Hair follicular keratinocyte (primary cell): ENCODE measurements around the gene H6PD. TPM values are rescaled to one million over a fixed set of nuclear protein-coding genes. Genes with fewer than 3 reads are reported as not detected.

Experiments
- total RNA-seq: library from RNA; depleted of rRNA; stranded (reverse); fragments of >200 nt; gene quantifications from 2 replicates; pipeline ENCODE4 v1.2.3, GENCODE V29; 2015

H6PD gene, protein sequence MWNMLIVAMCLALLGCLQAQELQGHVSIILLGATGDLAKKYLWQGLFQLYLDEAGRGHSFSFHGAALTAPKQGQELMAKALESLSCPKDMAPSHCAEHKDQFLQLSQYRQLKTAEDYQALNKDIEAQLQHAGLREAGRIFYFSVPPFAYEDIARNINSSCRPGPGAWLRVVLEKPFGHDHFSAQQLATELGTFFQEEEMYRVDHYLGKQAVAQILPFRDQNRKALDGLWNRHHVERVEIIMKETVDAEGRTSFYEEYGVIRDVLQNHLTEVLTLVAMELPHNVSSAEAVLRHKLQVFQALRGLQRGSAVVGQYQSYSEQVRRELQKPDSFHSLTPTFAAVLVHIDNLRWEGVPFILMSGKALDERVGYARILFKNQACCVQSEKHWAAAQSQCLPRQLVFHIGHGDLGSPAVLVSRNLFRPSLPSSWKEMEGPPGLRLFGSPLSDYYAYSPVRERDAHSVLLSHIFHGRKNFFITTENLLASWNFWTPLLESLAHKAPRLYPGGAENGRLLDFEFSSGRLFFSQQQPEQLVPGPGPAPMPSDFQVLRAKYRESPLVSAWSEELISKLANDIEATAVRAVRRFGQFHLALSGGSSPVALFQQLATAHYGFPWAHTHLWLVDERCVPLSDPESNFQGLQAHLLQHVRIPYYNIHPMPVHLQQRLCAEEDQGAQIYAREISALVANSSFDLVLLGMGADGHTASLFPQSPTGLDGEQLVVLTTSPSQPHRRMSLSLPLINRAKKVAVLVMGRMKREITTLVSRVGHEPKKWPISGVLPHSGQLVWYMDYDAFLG
- 5.7 and 16.1 TPM in 2 replicates for total RNA-seq

DNA sequence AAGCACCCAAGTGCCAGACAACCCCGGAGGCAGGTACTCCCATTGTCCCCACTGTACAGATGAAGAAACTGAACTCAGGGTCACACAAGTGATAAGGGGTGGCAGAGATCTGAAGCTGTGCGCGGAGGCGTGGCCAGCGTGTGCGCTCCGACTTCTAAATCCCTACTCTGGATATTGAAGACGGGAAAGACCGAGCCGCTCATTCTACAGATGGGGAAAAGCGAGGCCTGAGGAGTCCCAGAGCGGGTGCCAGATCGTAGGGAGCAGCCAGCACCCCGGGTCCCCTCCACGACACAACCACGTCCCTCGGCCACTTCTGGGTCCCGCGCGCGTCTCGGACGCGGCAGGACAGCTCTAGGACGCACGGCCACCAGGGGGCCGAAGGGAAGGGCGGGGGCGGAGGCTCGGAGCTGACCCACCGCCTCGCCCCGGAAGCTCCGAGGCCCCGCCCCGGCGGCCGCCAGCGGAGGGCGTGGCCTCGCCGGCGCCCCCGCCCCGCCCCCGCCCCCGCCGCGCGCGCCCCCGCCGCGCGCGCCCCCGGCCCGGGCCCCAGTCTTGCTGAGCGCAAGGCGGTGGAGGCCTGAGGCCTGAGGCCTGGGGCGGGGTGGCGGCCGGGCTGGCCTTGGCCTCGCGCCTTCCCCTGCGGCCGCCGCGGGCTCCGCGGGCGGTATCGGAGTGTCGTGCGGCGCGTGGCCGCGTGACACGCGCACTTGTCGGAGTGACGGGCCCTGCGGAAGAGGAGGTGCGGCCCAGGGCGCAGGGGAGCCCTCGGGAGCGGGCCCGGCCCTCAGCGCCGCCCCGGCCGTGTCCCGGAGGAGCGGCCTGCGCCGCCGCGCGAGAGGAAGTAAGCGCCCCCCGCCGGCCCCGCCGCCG, at the start of gene H6PD:
H6PD (plus strand) TSS at position 552 of the 873 bp plus-strand sequence. CDS start 10,161 bp downstream, outside the sequence.

DNA sequence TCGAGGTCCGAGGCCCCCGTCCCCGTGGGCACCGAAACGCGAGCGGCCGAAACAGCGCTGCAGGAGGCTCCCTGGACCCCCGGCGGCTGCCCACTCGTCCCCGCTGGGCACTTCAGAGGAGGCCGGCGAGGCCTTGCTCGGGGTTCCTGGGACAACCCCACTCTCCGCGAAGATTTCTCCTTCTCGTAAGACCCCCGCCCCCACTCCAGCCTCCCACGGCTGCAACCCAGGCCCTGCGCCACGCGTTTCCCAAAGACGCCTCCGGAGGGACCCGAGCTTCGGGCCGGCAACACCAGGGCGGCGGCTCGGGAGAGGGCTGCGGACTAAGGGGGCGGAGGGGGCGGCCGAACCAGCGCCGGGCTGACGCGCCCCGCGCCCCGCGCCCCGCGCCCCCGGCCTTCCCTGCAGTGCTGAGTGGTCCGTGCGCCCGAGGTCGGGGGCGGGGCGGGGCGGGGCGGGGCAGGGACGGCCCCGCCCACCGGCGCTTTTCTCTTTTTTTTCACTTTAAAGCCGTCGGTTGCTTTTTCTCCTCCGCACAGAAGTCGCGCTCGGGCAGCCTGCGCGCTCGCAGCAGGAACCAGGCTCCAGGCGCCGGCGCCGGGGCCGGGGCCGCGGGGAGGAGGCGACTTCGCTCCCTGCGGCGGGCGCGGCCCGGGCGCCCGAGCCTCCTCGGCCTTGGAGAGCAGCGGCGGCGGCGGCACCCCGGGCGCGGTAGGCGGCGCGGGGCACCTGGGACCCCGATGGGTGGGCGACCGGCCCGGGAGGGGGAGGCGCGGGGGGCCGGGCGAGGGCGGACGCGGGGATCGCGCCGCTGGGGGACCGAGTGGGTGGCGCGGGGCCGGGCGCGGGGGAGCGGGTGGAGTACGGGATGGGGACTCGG, 58.0 kb downstream of the H6PD start, which contains the start of gene SPSB1:
SPSB1 (plus strand) TSS at position 534 of the 880 bp plus-strand sequence. CDS start 62,998 bp downstream, outside the sequence.

Other genes with a start within 250 kb of the H6PD start
- not detected in 2 replicates for gene SLC2A7, start 208.4 kb upstream of the H6PD start, total RNA-seq
- under 0.01 and 0.46 TPM in 2 replicates for gene SLC2A5, start 165.1 kb upstream of the H6PD start, total RNA-seq
- 5.5 and 5.6 TPM in 2 replicates for gene GPR157, start 105.7 kb upstream of the H6PD start, total RNA-seq
- 10.4 and 11.1 TPM in 2 replicates for gene SPSB1, start 58.1 kb downstream of the H6PD start, total RNA-seq